ENCODE results near the gene C2. TPM values are rescaled to one million over a fixed set of nuclear protein-coding genes. Genes with fewer than 3 reads are reported as not detected.

C2 gene
- total RNA-seq, 4 donors from 2014 or later: 30.6 to 96.1 (median 46.0) TPM

DNA sequence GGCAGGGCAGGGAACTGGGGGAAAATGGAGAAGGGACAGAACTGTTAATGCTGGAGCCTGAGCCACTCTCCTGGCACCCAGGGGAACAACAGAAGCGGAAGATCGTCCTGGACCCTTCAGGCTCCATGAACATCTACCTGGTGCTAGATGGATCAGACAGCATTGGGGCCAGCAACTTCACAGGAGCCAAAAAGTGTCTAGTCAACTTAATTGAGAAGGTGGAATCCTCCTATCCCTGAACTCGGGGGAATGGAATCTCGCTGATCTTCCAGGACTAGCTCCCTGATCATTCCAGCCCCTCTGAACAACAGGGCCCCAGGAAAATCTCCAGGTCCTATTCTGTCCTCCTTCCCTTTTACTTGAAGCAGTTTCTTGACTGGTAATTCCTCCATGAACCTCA is 20.3 kb downstream of the C2 start:
- DNase-seq (ENCODE audit: low spot score) (no peak), ATAC-seq (ENCODE audit: low FRiP score) (no peak)
- TF ChIP-seq, protein P1, sequence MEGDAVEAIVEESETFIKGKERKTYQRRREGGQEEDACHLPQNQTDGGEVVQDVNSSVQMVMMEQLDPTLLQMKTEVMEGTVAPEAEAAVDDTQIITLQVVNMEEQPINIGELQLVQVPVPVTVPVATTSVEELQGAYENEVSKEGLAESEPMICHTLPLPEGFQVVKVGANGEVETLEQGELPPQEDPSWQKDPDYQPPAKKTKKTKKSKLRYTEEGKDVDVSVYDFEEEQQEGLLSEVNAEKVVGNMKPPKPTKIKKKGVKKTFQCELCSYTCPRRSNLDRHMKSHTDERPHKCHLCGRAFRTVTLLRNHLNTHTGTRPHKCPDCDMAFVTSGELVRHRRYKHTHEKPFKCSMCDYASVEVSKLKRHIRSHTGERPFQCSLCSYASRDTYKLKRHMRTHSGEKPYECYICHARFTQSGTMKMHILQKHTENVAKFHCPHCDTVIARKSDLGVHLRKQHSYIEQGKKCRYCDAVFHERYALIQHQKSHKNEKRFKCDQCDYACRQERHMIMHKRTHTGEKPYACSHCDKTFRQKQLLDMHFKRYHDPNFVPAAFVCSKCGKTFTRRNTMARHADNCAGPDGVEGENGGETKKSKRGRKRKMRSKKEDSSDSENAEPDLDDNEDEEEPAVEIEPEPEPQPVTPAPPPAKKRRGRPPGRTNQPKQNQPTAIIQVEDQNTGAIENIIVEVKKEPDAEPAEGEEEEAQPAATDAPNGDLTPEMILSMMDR (IDR thresholded peaks at IDR 0.05): no peak

DNA sequence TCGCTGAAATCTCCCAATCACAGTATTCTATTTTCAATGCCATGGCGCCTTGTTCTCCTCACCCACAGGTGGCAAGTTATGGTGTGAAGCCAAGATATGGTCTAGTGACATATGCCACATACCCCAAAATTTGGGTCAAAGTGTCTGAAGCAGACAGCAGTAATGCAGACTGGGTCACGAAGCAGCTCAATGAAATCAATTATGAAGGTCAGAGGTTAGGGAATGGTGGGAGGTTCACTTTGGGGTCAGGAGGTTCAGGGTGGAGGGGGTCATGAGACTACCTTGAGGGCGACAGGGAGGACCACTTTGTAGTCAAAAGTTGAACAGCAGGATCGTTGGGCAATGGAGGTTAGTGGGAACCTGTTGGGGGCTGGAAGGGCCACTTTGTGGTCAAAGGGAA is 20.8 kb downstream of the C2 start:
- ATAC-seq (ENCODE audit: low FRiP score) (no peak), DNase-seq (ENCODE audit: low spot score) (no peak)
- TF ChIP-seq, protein P1 (IDR thresholded peaks at IDR 0.05): no peak

DNA sequence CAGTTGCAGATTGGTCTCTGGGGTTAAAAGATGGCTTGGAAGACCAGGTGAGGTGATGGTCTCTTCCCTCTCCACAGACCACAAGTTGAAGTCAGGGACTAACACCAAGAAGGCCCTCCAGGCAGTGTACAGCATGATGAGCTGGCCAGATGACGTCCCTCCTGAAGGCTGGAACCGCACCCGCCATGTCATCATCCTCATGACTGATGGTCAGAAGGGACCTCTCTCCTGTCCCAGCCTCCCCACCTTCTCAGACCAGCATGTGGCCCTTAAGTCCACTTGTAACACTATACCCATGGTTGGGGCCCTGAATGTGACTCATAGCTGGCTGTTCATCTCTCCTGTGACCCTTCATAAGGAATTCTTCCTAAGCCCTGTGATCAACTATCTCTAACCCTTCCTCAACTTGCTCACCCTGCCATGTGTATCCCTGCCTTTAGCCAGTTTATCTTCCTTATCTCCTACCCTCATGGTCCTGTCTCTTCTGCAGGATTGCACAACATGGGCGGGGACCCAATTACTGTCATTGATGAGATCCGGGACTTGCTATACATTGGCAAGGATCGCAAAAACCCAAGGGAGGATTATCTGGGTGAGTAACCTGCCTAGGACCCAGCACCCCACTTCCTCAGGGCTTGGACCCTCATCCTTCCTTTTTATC is 21.4 kb downstream of the C2 start:
- ATAC-seq (ENCODE audit: low FRiP score) (peak; percentile 5), DNase-seq (ENCODE audit: low spot score) (no peak)
- TF ChIP-seq, protein P1 (IDR thresholded peaks at IDR 0.05): no peak

DNA sequence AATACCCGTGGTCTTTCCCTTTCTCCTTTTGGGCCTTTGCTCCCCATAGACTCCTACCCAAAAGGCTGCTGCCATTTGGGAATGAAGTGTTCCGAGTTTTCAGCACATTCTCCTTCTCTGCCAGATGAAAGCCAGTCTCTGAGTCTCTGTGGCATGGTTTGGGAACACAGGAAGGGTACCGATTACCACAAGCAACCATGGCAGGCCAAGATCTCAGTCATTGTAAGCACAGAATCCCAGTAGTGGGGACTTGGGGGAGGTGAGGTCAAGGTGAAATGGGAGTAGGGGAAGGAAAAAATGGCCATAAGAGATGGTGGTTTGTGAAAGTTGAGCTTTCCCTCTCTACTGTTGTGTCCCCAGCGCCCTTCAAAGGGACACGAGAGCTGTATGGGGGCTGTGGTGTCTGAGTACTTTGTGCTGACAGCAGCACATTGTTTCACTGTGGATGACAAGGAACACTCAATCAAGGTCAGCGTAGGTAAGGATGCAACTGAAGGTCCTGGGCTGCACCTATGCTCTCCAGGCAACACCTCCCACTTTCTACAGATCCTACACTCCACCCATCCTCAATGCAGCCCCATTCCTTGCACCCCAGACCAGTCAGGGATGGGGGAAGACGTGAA is 22.5 kb downstream of the C2 start:
- no peak for DNase-seq (ENCODE audit: low spot score)
- TF ChIP-seq, protein P1 (IDR thresholded peaks at IDR 0.05): no peak
- ATAC-seq (ENCODE audit: low FRiP score): no peak

DNA sequence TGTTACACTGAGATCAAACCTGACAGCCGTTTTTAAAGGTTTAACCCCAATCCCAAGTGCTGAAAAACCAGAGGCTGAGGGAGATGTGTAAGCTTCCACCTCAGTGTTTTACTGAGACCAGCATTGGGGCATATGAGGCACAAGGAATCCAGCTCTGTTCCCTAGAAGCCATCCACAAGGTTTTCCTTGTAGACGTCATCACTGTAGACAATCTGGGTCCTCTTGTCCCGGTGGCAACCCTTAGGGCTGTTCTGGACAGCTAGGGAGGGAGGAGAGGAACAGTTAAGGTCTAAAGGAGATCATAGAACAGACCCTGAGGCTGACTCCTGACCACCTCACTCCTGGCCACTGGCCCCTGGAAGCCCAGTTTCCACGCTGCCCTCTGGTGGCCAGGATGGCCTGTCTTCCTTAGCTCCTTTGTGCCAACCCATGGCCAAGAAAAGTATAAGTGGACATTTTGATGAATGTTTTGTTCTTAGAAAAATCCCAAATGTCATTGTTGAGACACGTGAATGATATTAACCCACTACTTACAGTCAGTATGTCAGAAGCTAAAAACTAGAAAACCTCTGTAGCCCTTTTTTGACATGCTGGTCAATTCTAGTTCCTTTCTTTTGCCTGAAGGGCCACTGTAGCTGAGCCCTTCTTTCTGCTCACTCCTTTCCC is 24.8 kb downstream of the C2 start:
- TF ChIP-seq, protein P1 (IDR thresholded peaks at IDR 0.05): peak in 1 of 3 donors; percentile 37
- DNase-seq (ENCODE audit: low spot score) (no peak), ATAC-seq (ENCODE audit: low FRiP score) (peak; percentile 62)

DNA sequence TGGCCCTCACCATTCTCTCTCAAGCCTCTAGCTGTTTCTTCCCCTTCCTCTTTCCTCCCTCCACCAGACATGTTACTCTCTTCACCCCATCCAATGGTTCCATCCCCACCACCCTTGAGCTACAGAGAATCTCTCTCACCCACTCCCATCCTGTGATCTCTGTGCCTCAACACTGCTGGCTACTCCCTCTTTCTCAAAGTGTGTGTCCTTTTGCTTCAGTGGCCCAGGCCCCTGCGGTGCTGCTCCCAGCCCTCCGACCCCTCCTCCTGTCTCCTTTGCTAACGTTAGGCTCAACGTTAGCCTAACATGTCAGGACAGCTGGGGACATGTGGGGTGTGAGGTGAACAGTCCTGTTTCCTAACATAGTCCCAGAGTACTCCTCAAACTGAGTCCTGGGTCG is 25.4 kb downstream of the C2 start:
- DNase-seq (ENCODE audit: low spot score) (no peak), ATAC-seq (ENCODE audit: low FRiP score) (no peak)
- TF ChIP-seq, protein P1 (IDR thresholded peaks at IDR 0.05): no peak
